WERI-Rb-1 (cell line): ENCODE measurements around the gene XNDC1N.

ENCODE experiments used
- DNase-seq: peaks from one replicate; pipeline ENCODE4 v3.0.0-alpha.2; 2020
- H3K27ac ChIP-seq: fragments of 250-450 bp; sonication (Bioruptor Pico); 2 replicates; pipeline ENCODE4 v1.5.1; 2020; ENCODE audit warnings: mild to moderate bottlenecking, moderate library complexity
- H3K27me3 ChIP-seq: fragments of 250-450 bp; sonication (Bioruptor Pico); 2 replicates; pipeline ENCODE4 v1.5.1; 2021; ENCODE audit warnings: mild to moderate bottlenecking, low read depth, moderate library complexity; ENCODE audit not compliant: insufficient read depth, severe bottlenecking
- H3K36me3 ChIP-seq: fragments of 250-450 bp; sonication (Bioruptor Pico); 2 replicates; pipeline ENCODE4 v1.5.1; 2020; ENCODE audit warnings: mild to moderate bottlenecking, moderate library complexity
- H3K4me3 ChIP-seq: 2 replicates; pipeline ENCODE4 v1.5.1; 2011; ENCODE audit warnings: low read depth, mild to moderate bottlenecking, control low read depth, low read length
- H3K9me3 ChIP-seq: fragments of 250-450 bp; sonication (Bioruptor Pico); 2 replicates; pipeline ENCODE4 v1.5.1; 2021; ENCODE audit warnings: mild to moderate bottlenecking, moderate library complexity; ENCODE audit not compliant: severe bottlenecking
- TF ChIP-seq, protein P1 (sequence below): IDR thresholded peaks from 2 replicates; pipeline ENCODE4 v1.5.1; 2011; ENCODE audit warnings: low read depth, mild to moderate bottlenecking, control low read depth, inconsistent platforms, low read length

Gene XNDC1N

DNA sequence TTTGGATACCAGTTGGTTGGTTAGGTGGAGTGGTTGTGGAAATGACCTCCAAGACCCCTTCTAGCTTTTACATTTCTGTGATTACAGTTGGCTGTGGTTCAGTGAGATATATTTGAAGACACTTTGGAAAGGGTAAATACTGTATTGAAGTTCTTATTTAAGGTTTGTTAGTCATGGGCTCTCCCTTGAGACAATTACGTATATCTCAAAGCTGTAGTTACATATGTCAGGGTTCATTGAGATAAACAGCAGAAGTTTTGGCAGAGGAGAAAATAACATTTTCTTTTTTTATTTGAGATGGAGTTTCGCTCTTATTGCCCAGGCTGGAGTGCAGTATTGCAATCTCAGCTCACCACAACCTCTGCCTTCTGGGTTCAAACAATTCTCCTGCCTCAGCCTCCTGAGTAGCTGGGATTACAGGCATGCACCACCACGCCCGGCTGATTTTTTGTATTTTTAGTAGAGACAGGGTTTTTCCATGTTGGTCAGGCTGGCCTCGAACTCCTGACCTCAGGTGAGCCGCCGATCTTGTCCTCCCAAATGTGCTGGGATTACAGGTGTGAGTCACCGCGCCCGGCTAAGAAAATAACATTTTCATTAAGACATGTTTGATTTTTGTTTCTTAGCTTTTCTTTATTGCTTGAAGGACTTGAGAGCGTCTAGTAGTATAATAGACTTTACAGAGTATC is 2.3 kb upstream of the XNDC1N start:
- TF ChIP-seq, protein P1, sequence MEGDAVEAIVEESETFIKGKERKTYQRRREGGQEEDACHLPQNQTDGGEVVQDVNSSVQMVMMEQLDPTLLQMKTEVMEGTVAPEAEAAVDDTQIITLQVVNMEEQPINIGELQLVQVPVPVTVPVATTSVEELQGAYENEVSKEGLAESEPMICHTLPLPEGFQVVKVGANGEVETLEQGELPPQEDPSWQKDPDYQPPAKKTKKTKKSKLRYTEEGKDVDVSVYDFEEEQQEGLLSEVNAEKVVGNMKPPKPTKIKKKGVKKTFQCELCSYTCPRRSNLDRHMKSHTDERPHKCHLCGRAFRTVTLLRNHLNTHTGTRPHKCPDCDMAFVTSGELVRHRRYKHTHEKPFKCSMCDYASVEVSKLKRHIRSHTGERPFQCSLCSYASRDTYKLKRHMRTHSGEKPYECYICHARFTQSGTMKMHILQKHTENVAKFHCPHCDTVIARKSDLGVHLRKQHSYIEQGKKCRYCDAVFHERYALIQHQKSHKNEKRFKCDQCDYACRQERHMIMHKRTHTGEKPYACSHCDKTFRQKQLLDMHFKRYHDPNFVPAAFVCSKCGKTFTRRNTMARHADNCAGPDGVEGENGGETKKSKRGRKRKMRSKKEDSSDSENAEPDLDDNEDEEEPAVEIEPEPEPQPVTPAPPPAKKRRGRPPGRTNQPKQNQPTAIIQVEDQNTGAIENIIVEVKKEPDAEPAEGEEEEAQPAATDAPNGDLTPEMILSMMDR, result no peak
- Histone ChIP-seq H3K36me3 (peaks cover 19% of the 10 kb centered on the region), H3K27ac (no peak overlapping the region), H3K4me3 (no peak overlapping the region), H3K27me3 (no peaks in the 10 kb centered on the region), H3K9me3 (no peaks in the 10 kb centered on the region)
- DNase-seq, result no peak

DNA sequence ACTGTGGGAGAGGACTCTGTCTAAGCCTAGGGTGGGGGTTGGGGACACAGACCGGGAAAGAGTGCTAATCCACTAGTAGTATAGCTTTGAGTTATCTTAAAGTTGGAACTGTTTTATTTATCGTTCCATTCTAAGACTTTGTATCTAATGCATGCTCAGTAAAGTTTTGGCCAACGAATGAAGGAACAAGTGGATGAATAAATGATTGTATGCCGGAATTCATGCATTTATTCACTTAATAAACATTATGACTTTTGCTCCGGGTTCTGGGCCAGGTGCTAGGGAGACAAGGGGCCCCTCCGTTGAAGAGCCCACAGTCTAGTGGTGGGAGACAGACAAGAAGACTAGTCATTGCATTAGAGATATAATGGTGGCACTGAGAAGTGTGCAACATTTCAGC is 1.1 kb upstream of the XNDC1N start:
- peak overlapping the region; percentile 100 for H3K27ac ChIP-seq
- DNase-seq, result peak; percentile 30
- TF ChIP-seq, protein P1, result no peak

DNA sequence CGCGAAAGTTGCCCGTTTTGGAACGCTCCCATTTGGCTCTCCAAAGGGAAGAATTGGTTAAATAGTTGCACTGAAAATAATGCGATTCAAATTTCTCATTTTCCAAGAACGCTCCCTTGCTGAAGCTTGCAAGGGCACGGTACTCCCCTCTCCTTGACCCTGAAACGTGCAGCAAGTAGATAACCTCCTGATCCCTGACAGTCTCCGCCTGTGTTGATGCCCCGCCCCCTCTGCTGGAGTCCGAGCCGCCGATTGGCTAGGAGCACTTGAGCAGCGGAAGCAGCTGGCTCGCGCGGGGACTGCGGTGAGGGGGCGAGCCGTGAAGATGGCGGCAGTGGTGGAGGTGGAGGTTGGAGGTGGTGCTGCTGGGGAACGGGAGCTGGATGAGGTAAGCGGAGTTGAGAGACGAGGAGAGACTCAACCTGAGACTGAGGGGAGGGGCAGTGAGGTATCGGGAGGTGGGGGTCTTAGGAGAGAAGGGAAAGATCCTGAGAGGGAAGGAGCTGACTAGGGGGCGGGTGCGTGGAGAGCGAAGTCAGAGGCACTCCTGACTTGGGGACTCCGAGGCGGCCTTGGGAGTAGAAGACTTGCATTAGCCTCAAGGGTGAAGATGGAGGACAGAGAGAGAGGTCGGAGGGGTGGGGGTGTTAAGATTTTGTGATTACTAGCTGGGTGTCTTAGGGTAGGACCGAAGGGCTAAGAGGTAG is 496 bp upstream of the XNDC1N start, which contains the start of gene RNF121:
RNF121 (plus strand) TSS at position 310 of the 707 bp plus-strand sequence; CDS start at position 326, 16 bp downstream.
- TF ChIP-seq, protein P1, result no peak
- H3K9me3 ChIP-seq, result no peaks in the 10 kb centered on the region

More for the DNA sequence above, 1.1 kb upstream of the XNDC1N start:
- H3K9me3 ChIP-seq, result no peaks in the 10 kb centered on the region
- H3K4me3 ChIP-seq, result peak overlapping the region; percentile 88
- peaks cover 13% of the 10 kb centered on the region for H3K36me3 ChIP-seq
- no peaks in the 10 kb centered on the region for H3K27me3 ChIP-seq

DNA sequence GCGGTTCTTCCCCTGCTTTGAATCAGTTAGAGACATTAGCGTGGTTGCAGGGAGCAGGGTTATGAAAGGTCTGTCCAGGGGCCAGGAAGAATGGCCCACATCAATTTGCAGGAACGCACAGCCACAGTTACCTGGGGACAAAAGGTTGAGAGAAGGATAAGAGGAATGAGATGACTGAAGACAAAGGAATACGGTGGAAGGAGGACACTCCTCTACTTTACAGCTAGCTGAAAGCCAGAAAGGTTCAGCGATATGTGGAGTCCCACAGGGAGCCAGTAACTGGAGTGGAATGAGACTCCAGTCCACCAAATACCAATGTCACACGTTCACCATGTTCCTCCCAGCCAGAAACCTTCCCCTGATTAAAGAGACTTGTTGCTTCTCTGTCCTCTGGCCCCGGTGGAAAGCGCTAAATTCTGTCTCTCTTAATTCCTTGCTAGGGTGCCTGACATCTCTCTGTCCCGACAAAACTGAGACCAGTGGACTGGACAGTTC is 10.7 kb downstream of the XNDC1N start:
- Histone ChIP-seq H3K4me3 (no peak overlapping the region), H3K27me3 (no peaks in the 10 kb centered on the region), H3K9me3 (no peaks in the 10 kb centered on the region), H3K36me3 (peaks cover 8% of the 10 kb centered on the region), H3K27ac (no peak overlapping the region)
- TF ChIP-seq, protein P1, result no peak
- no peak for DNase-seq

More for the DNA sequence above, 496 bp upstream of the XNDC1N start, which contains the start of gene RNF121:
- DNase-seq, result peak; percentile 99
- Histone ChIP-seq H3K4me3 (peak within 1 kb of the TSS; percentile 88), H3K36me3 (peaks cover 13% of the 10 kb centered on the region), H3K27ac (peak within 1 kb of the TSS; percentile 100), H3K27me3 (no peaks in the 10 kb centered on the region)

DNA sequence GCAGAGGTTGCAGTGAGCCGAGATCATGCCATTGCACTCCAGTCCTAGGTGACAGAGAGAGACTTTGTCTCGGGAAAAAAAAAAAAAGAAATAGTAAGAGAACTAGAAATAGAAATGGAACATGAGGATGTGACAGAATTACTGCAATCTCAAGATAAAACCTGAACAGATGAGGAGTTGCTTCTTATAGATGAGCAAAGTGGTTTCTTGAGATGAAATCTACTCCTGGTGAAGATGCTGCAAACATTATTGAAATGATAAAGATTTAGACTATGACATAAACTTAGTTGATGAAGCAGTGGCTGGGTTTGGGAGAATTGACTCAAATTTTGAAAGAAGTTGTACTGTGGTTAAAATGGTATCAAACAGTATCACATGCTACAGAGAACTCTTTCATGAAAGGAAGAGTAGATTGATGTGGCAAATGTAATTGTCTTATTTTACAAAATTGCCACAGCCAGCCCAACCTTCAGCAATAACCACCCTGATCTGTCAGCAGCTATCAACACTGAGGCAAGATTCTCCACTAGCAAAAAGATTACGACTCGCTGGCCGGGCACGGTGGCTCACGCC is 13.7 kb downstream of the XNDC1N start:
- H3K27ac ChIP-seq, result no peak overlapping the region
- TF ChIP-seq, protein P1, result no peak
- no peak for DNase-seq
- H3K27me3 ChIP-seq, result no peaks in the 10 kb centered on the region
- no peaks in the 10 kb centered on the region for H3K9me3 ChIP-seq
- peaks cover 8% of the 10 kb centered on the region for H3K36me3 ChIP-seq
- H3K4me3 ChIP-seq, result no peak overlapping the region
